ENCODE results near the gene MYRIP. TPM values are rescaled to one million over a fixed set of nuclear protein-coding genes. Genes with fewer than 3 reads are reported as not detected.

MYRIP gene
- total and polyA plus RNA-seq, 8 donors, result 0.29 to 1.9 (median 0.57) TPM

- intact Hi-C loops (cut with DNase I), result no loop called here
- Histone ChIP-seq H3K27ac (no peak overlapping the region), H3K4me3 (no peak overlapping the region), H3K9me3 (no peaks in the 10 kb centered on the region), H3K4me1 (no peaks in the 10 kb centered on the region), H3K27me3 (no peaks in the 10 kb centered on the region), H3K36me3 (no peaks in the 10 kb centered on the region)
- DNase-seq (no peak), ATAC-seq (no peak)
- TF ChIP-seq CTCF (IDR thresholded peaks at IDR 0.05), result no peak
Observed at GRCh38 chr3:40248591-40248990, 439.2 kb downstream of the MYRIP start.

GRCh38 chr3:40249168-40249567, 439.8 kb downstream of the MYRIP start:
- no peak overlapping the region for H3K27ac ChIP-seq
- H3K4me1 ChIP-seq, result no peaks in the 10 kb centered on the region
- intact Hi-C loops (cut with DNase I), result no loop called here
- no peak for ATAC-seq
- H3K9me3 ChIP-seq, result no peaks in the 10 kb centered on the region
- DNase-seq, result no peak
- H3K36me3 ChIP-seq, result no peaks in the 10 kb centered on the region
- no peak for TF ChIP-seq CTCF (IDR thresholded peaks at IDR 0.05)
- no peak overlapping the region for H3K4me3 ChIP-seq
- H3K27me3 ChIP-seq, result no peaks in the 10 kb centered on the region

- intact Hi-C loops (cut with DNase I), result no loop called here
- H3K9me3 ChIP-seq, result no peaks in the 10 kb centered on the region
- no peak for ATAC-seq
- no peak overlapping the region for H3K27ac ChIP-seq
- TF ChIP-seq CTCF (IDR thresholded peaks at IDR 0.05), result no peak
- no peak for DNase-seq
- H3K27me3 ChIP-seq, result no peaks in the 10 kb centered on the region
- H3K4me1 ChIP-seq, result no peaks in the 10 kb centered on the region
- no peaks in the 10 kb centered on the region for H3K36me3 ChIP-seq
- no peak overlapping the region for H3K4me3 ChIP-seq
Observed at GRCh38 chr3:40254491-40254890, 445.1 kb downstream of the MYRIP start.

- intact Hi-C loops (cut with DNase I), result no loop called here
- Histone ChIP-seq H3K4me3 (no peak overlapping the region), H3K4me1 (no peaks in the 10 kb centered on the region), H3K9me3 (no peaks in the 10 kb centered on the region), H3K27me3 (no peaks in the 10 kb centered on the region), H3K36me3 (no peaks in the 10 kb centered on the region), H3K27ac (no peak overlapping the region)
- DNase-seq (no peak), ATAC-seq (no peak)
- TF ChIP-seq CTCF (IDR thresholded peaks at IDR 0.05), result no peak
Observed at GRCh38 chr3:40254891-40255290, 445.5 kb downstream of the MYRIP start.

- Histone ChIP-seq H3K9me3 (no peaks in the 10 kb centered on the region), H3K27me3 (no peaks in the 10 kb centered on the region), H3K27ac (no peak overlapping the region), H3K4me3 (no peak overlapping the region), H3K36me3 (no peaks in the 10 kb centered on the region), H3K4me1 (no peaks in the 10 kb centered on the region)
- intact Hi-C loops (cut with DNase I), result no loop called here
- ATAC-seq (no peak), DNase-seq (no peak)
- no peak for TF ChIP-seq CTCF (IDR thresholded peaks at IDR 0.05)
Observed at GRCh38 chr3:40255532-40255931, 446.1 kb downstream of the MYRIP start.
